ENCODE results near the gene MLN.

DNA sequence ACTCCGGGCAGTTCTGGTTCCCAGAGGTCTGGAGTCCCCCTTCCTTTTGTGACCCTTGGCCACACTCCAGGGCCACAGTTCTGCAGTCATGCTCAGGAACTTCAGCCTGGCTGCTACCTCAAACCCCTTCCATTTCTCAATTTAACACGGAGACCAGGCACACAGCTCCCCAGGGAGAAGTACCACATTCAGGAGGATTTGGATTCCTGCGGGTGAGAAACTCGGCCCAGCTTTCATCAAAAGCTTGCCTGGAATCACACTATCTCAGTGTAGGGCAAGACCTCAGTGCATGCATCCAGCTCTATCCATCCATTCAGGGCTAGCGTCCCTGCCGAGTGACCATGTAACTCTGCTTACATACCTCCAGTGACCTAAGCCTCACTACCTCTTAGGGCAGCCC is 40.3 kb downstream of the MLN start:
- TF ChIP-seq POLR2A (IDR thresholded peaks at IDR 0.05; ENCODE audit: low read depth, low read length) (no peak), PAX5 (IDR thresholded peaks at IDR 0.05; ENCODE audit: insufficient read depth, low read length, severe bottlenecking) (no peak), POLR2AphosphoS5 (IDR thresholded peaks at IDR 0.05; ENCODE audit: low read depth, low read length) (no peak), SPI1 (IDR thresholded peaks at IDR 0.05; ENCODE audit: low read depth, low read length) (no peak), TAF1 (IDR thresholded peaks at IDR 0.05; ENCODE audit: low read depth, low read length) (no peak), POU2F2 (IDR thresholded peaks at IDR 0.05; ENCODE audit: low read depth, low read length) (no peak)

All from GM12891 (cell line).